DMS 273 (cell line): ENCODE results near the gene SLC9C2.

Source experiments
- DNase-seq: peaks from one replicate; lab custom pipeline; 2025; ENCODE audit not compliant: unreplicated experiment; lab: John Stamatoyannopoulos, UW

The SLC9C2 gene

GRCh38 chr1:173454966-173455524 lies 147.8 kb downstream of the SLC9C2 start:
- no peak for DNase-seq

- no peak for DNase-seq
Observed at GRCh38 chr1:173453982-173454381, 148.9 kb downstream of the SLC9C2 start.

GRCh38 chr1:173451981-173452380 lies 150.9 kb downstream of the SLC9C2 start:
- DNase-seq = peak; percentile 86
